ENCODE data around the gene FMOD.

DNA sequence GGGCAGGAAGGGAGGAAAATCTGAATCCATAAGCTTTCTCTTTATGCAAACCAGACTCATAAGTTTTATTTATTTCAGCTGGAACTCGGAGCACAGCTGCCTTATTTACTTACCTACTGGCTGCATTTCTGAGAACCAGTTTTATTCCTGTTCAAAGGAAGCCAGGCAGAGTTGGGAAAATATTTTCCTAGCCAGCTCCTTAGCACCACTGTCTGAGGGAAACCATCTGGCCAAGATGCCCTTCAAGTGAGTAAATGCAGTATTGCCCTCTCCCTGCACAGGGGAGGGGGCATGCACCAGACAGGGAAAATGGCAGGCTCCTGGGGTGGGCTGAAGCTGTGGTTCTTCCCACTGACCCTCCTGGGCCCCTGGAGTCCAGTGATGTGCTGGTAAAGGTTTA lies 28.9 kb upstream of the FMOD start:
- TF ChIP-seq, protein P1, sequence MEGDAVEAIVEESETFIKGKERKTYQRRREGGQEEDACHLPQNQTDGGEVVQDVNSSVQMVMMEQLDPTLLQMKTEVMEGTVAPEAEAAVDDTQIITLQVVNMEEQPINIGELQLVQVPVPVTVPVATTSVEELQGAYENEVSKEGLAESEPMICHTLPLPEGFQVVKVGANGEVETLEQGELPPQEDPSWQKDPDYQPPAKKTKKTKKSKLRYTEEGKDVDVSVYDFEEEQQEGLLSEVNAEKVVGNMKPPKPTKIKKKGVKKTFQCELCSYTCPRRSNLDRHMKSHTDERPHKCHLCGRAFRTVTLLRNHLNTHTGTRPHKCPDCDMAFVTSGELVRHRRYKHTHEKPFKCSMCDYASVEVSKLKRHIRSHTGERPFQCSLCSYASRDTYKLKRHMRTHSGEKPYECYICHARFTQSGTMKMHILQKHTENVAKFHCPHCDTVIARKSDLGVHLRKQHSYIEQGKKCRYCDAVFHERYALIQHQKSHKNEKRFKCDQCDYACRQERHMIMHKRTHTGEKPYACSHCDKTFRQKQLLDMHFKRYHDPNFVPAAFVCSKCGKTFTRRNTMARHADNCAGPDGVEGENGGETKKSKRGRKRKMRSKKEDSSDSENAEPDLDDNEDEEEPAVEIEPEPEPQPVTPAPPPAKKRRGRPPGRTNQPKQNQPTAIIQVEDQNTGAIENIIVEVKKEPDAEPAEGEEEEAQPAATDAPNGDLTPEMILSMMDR (conservative IDR thresholded peaks at IDR 0.05; ENCODE audit: low read length): no peak
- no peak for TF ChIP-seq EZH2phosphoT487 (IDR thresholded peaks at IDR 0.05; ENCODE audit: borderline replicate concordance, low read depth, low read length)

All from OCI-LY7 (cell line).